Heart left ventricle (tissue), 13 donors: ENCODE results near the gene OR2AE1.
"Not testable (repeated sequence)": the region's sequence is repeated elsewhere in the genome, so short reads cannot be mapped to it uniquely, and the experiment has no call there.

Experiments
- POLR2A ChIP-seq, 2 donors: fragments of 450-650 bp; IDR thresholded peaks; one replicate each; pipeline ENCODE4 v1.6.1; 2017; ENCODE audit warnings: antibody characterized with exemption in 2 of 2, mild to moderate bottlenecking in 2 of 2, moderate library complexity in 2 of 2
- TF ChIP-seq, protein P1 (sequence below), 12 donors: fragments of 200-600 bp; sonication (generic) in 4 of 12; IDR thresholded peaks; one replicate each; pipeline versions ENCODE4 v1.5.0 to v1.8.0; 2018 to 2022; ENCODE audit warnings: antibody characterized with exemption in 12 of 12, mild to moderate bottlenecking in 5 of 12
- donor health status: ischemic (EF 13 %, LVEDD 7.1; RV severe dilation, severe dysfunction).
- donor health status: DM: no; HTN: yes; CAD: no.
- donor health status: DM: no; HTN: no; CAD: no.
- donor health status: ischemic (EF 25% LVEDD 6.9; RV normal size, moderate dysfunction).
- donor health status: ischemic (EF 25% LVEDD 5.7; RV mildly dilated, moderate dysfunction).
- donor health status: ischemic (EF 35%, LVEDD 5.7; RV mildly dilated, moderate dysfunction).
- donor health status: nonischemic (EF 11% LVEDD 7.7; RV severe dilation, severe dysfunction).
- donor health status: DM: yes; HTN: yes; CAD: no.
- donor health status: PGD.
- donor health status: ischemic (EF 29% LVEDD 5.4; RV normal size, mild dysfunction).
- donor health status: nonischemic (EF 23%, LVEDD 6.1; RV moderate dilation, normal function).

DNA sequence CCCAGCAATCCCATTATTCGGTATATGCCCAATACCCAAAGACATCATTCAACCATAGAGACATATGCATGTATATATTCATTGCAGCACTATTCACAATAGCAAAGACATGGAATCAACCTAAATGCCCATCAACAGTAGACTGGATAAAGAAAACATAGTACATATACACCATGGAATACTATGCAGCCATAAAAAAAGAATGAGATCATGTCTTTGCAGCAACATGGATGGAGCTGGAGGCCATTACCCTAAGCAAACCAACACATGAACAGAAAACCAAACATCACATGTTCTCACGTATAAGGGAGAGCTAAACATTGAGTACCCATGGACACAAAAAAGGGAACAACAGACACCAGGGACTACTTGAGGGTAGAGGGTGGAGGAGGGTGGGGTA lies 13.5 kb upstream of the OR2AE1 start:
- TF ChIP-seq POLR2A (IDR thresholded peaks at IDR 0.05): not testable (repeated sequence)
- TF ChIP-seq, protein P1, sequence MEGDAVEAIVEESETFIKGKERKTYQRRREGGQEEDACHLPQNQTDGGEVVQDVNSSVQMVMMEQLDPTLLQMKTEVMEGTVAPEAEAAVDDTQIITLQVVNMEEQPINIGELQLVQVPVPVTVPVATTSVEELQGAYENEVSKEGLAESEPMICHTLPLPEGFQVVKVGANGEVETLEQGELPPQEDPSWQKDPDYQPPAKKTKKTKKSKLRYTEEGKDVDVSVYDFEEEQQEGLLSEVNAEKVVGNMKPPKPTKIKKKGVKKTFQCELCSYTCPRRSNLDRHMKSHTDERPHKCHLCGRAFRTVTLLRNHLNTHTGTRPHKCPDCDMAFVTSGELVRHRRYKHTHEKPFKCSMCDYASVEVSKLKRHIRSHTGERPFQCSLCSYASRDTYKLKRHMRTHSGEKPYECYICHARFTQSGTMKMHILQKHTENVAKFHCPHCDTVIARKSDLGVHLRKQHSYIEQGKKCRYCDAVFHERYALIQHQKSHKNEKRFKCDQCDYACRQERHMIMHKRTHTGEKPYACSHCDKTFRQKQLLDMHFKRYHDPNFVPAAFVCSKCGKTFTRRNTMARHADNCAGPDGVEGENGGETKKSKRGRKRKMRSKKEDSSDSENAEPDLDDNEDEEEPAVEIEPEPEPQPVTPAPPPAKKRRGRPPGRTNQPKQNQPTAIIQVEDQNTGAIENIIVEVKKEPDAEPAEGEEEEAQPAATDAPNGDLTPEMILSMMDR (IDR thresholded peaks at IDR 0.05): not testable (repeated sequence)
